Upper lobe of left lung (tissue), 6 donors: ENCODE data around the gene P4HA3. TPM values are rescaled to one million over a fixed set of nuclear protein-coding genes. Genes with fewer than 3 reads are reported as not detected.

Experiments used
- ATAC-seq, 2 donors: fragments of 200-7000 bp; cut with Tn5 transposase; one replicate each; pipeline ENCODE4 v1.9.1; 2022; ENCODE audit warnings: mild to moderate bottlenecking in 2 of 2, moderate library complexity in 2 of 2; ENCODE audit not compliant: low FRiP score in 2 of 2
- DNase-seq, 2 donors: peaks; one replicate each; pipeline ENCODE4 v3.0.0-alpha.2; 2019 to 2020
- H3K27ac ChIP-seq, 4 donors: fragments of 200-600 bp; sonication (generic); one replicate each; pipeline ENCODE4 v1.5.1; 2016 to 2019
- H3K27me3 ChIP-seq, 4 donors: fragments of 200-600 bp; sonication (generic); one replicate each; pipeline ENCODE4 v1.5.1; 2017 to 2019
- H3K36me3 ChIP-seq, 4 donors: fragments of 200-600 bp; sonication (generic); one replicate each; pipeline ENCODE4 v1.5.1; 2016 to 2019
- H3K4me1 ChIP-seq, 4 donors: fragments of 200-600 bp; sonication (generic); one replicate each; pipeline ENCODE4 v1.5.1; 2018 to 2019
- H3K4me3 ChIP-seq, 4 donors: fragments of 200-600 bp; sonication (generic); one replicate each; pipeline ENCODE4 v1.5.1; 2017 to 2019; ENCODE audit warnings: mild to moderate bottlenecking in 2 of 4, moderate library complexity in 1 of 4
- H3K9me3 ChIP-seq, 4 donors: fragments of 200-600 bp; sonication (generic); one replicate each; pipeline ENCODE4 v1.5.1; 2018 to 2019
- CTCF ChIP-seq, 6 experiments: fragments of 450-650 bp in 4 of 6; fragments of 200-600 bp in 2 of 6; sonication (generic) in 2 of 6; IDR thresholded peaks; one replicate each; pipeline ENCODE4 v1.5.1; 2016 to 2019; ENCODE audit warnings: antibody characterized with exemption in 6 of 6
- EP300 ChIP-seq, 4 donors: sonication (generic); formaldehyde crosslinking; IDR thresholded peaks; one replicate each; pipeline ENCODE4 v1.5.1; 2017; ENCODE audit warnings: antibody characterized with exemption in 4 of 4, control low read depth in 2 of 4
- POLR2A ChIP-seq, 4 donors: fragments of 450-650 bp; IDR thresholded peaks; one replicate each; pipeline ENCODE4 v1.5.1; 2016 to 2017; ENCODE audit warnings: antibody characterized with exemption in 4 of 4, mild to moderate bottlenecking in 2 of 4
- POLR2AphosphoS5 ChIP-seq, 2 donors: sonication (generic); formaldehyde crosslinking; IDR thresholded peaks; one replicate each; pipeline ENCODE4 v1.5.1; 2017; ENCODE audit warnings: antibody characterized with exemption in 2 of 2
- WGBS, 2 donors: methylation state at CpG; one replicate each; pipeline ENCODE4 v1.1.5; 2017 to 2018; 5-methylcytosine and 5-hydroxymethylcytosine counted together
- total RNA-seq, 6 donors: library from RNA; depleted of rRNA in 4 of 6; stranded (reverse); fragments of >200 nt in 4 of 6; gene quantifications; one replicate each; pipeline versions ENCODE4 v1.1.0 to v1.2.1, GENCODE V29; 2016 to 2021
- donor health status: DM: no; HTN: no; CAD: no; lungs with moderate emphysema.
- donor health status: DM: no; HTN: yes; CAD: no; lungs with severe emphysema.

P4HA3 gene
- total RNA-seq, 6 donors from 2014 or later, result 0.22 to 1.6 (median 0.64) TPM; not detected in 2

GRCh38 chr11:74319139-74319816, 7.8 kb upstream of the P4HA3 start:
- no peaks in the 10 kb centered on the region for H3K27me3 ChIP-seq
- ATAC-seq (peak in 1 of 2 donors; percentile 86), DNase-seq (no peak)
- TF ChIP-seq POLR2A (IDR thresholded peaks at IDR 0.05) (no peak), POLR2AphosphoS5 (IDR thresholded peaks at IDR 0.05) (no peak), EP300 (IDR thresholded peaks at IDR 0.05) (no peak), CTCF (IDR thresholded peaks at IDR 0.05) (no peak)
- H3K36me3 ChIP-seq, result no peaks in the 10 kb centered on the region
- H3K4me3 ChIP-seq, result no peak overlapping the region
- 76 to 86% methylated on average over 5 of the region's 5 CpGs for WGBS, 2 donors
- H3K4me1 ChIP-seq, result peaks cover 5 to 12% (median 8%) of the 10 kb centered on the region in 4 donors
- no peak overlapping the region for H3K27ac ChIP-seq
- peaks cover 8 to 13% (median 8%) of the 10 kb centered on the region in 4 donors for H3K9me3 ChIP-seq

- WGBS, 2 donors, result 83 to 100% methylated on average over 1 of the region's 1 CpG
These were observed 6.9 kb upstream of the P4HA3 start for GRCh38 chr11:74318241-74318932.

GRCh38 chr11:74316772-74317505, 5.5 kb upstream of the P4HA3 start:
- no peaks in the 10 kb centered on the region for H3K36me3 ChIP-seq
- TF ChIP-seq POLR2A (IDR thresholded peaks at IDR 0.05) (no peak), CTCF (IDR thresholded peaks at IDR 0.05) (no peak)
- no peak overlapping the region for H3K27ac ChIP-seq
- H3K4me3 ChIP-seq, result no peak overlapping the region
- H3K9me3 ChIP-seq, result peaks cover 8 to 13% (median 8%) of the 10 kb centered on the region in 4 donors
- H3K4me1 ChIP-seq, result peaks cover 3 to 6% (median 5%) of the 10 kb centered on the region in 4 donors
- ATAC-seq (no peak), DNase-seq (no peak)
- H3K27me3 ChIP-seq, result peaks cover 0 to under 1% (median 0%) of the 10 kb centered on the region in 4 donors

More at GRCh38 chr11:74318241-74318932, 6.9 kb upstream of the P4HA3 start:
- H3K9me3 ChIP-seq, result peaks cover 8 to 13% (median 8%) of the 10 kb centered on the region in 4 donors
- H3K36me3 ChIP-seq, result no peaks in the 10 kb centered on the region
- peaks cover 5 to 12% (median 8%) of the 10 kb centered on the region in 4 donors for H3K4me1 ChIP-seq
- H3K27me3 ChIP-seq, result no peaks in the 10 kb centered on the region
- DNase-seq, result no peak
- H3K27ac ChIP-seq, result no peak overlapping the region
- TF ChIP-seq EP300 (IDR thresholded peaks at IDR 0.05), result no peak
- TF ChIP-seq CTCF (IDR thresholded peaks at IDR 0.05), result no peak
- TF ChIP-seq POLR2A (IDR thresholded peaks at IDR 0.05), result no peak
- TF ChIP-seq POLR2AphosphoS5 (IDR thresholded peaks at IDR 0.05), result no peak
- no peak overlapping the region for H3K4me3 ChIP-seq
- ATAC-seq, result no peak

- H3K9me3 ChIP-seq, result peaks cover 3 to 12% (median 8%) of the 10 kb centered on the region in 4 donors
- no peaks in the 10 kb centered on the region for H3K36me3 ChIP-seq
- DNase-seq, result no peak
- 83 to 96% methylated on average over 1 of the region's 1 CpG for WGBS, 2 donors
- H3K4me3 ChIP-seq, result no peak overlapping the region
- peaks cover 8 to 13% (median 11%) of the 10 kb centered on the region in 4 donors for H3K4me1 ChIP-seq
- ATAC-seq, result peak in 1 of 2 donors; percentile 43
- H3K27me3 ChIP-seq, result peaks cover 0 to 13% (median 0%) of the 10 kb centered on the region in 4 donors
- no peak overlapping the region for H3K27ac ChIP-seq
- TF ChIP-seq CTCF (IDR thresholded peaks at IDR 0.05) (no peak), EP300 (IDR thresholded peaks at IDR 0.05) (no peak), POLR2A (IDR thresholded peaks at IDR 0.05) (no peak), POLR2AphosphoS5 (IDR thresholded peaks at IDR 0.05) (no peak)
These were observed 886 bp upstream of the P4HA3 start for GRCh38 chr11:74312326-74312725.
